Adipocyte (in vitro differentiated cells): Measurements from ENCODE around the gene ECHDC1.

Source experiments
- DNase-seq: peaks from one replicate; pipeline ENCODE4 v3.0.0-alpha.2; 2015; ENCODE audit warnings: low read depth
- H3K27me3 ChIP-seq: replicated peaks from 2 replicates; pipeline ENCODE4 v1.7.0; 2013; ENCODE audit warnings: mild to moderate bottlenecking, low read length, moderate library complexity; ENCODE audit not compliant: control insufficient read depth, insufficient read depth
- H3K36me3 ChIP-seq: 2 replicates; pipeline ENCODE4 v1.7.0; 2013; ENCODE audit warnings: low read length, mild to moderate bottlenecking, moderate library complexity; ENCODE audit not compliant: control insufficient read depth, insufficient read depth, severe bottlenecking
- H3K4me1 ChIP-seq: 2 replicates; pipeline ENCODE4 v1.7.0; 2013; ENCODE audit warnings: mild to moderate bottlenecking, low read length, moderate library complexity; ENCODE audit not compliant: control insufficient read depth, insufficient read depth
- H3K4me3 ChIP-seq: 2 replicates; pipeline ENCODE4 v1.7.0; 2013; ENCODE audit warnings: mild to moderate bottlenecking, low read length, moderate library complexity
- H3K9ac ChIP-seq: 2 replicates; pipeline ENCODE4 v1.7.0; 2013; ENCODE audit warnings: mild to moderate bottlenecking, low read length, moderate library complexity
- H3K9me3 ChIP-seq: 2 replicates; pipeline ENCODE4 v1.7.0; 2013; ENCODE audit warnings: mild to moderate bottlenecking, low read length, moderate library complexity; ENCODE audit not compliant: control insufficient read depth

The ECHDC1 gene

DNA sequence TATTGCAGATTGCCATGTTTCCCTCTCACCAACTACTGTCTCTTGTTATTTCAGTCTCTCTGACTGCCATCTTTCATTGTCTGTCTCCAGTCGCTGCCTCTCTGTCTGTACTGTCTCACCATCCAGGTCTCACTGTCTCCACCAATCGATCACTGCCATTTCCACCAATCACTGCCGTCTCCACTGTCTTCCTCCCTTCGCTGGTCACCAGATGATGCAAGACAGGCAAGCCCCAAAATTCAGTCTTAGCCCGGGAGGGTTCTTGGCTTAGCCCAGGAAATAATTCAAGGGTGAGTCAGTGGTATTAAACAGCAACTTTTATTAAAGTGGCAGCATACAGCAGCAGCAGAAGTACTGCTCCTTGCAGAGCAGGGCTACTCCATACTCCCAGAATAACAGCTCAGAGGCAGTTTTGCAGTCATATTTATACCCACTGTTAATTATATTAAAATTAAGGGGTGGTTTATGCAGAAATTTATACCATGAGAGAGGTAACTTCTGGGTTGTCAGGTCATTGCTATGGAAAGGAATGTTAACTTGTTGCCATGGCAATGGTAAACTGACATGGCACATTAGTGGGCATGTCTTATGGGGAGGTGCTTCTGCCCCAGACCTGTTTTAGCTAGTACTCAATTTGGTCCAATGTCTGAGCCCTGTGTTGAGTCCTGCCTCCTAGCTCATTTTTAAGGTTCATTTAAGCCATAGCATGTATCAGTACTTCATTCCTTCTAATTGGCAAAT lies 23.0 kb upstream of the ECHDC1 start:
- H3K9ac ChIP-seq = peak overlapping the region; percentile 67
- H3K4me3 ChIP-seq = peak overlapping the region; percentile 36
- H3K9me3 ChIP-seq = peaks cover 9% of the 10 kb centered on the region
- DNase-seq = peak; percentile 94
- no peaks in the 10 kb centered on the region for H3K27me3 ChIP-seq
- peaks cover 11% of the 10 kb centered on the region for H3K4me1 ChIP-seq
- H3K36me3 ChIP-seq = no peaks in the 10 kb centered on the region

DNA sequence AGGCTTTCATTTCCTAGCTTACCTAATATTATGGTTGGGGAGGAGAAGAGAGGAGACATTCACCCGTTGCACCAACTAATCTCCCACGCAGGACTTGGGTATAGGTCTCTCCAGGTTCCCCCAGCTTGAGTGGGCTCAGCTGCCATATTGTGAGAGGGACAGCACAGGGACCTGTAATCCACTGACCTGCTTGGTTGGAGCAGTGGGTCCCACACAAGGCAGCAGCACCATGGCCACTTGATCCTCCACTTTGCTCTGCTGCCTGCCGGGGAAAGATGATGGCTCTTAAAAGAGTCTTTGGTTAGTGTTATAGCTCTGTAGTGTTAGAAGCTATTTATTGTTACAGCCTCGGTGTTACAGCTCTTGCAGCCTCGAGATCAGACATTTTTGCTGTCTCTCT lies 22.5 kb upstream of the ECHDC1 start:
- Histone ChIP-seq H3K4me1 (peaks cover 11% of the 10 kb centered on the region), H3K9me3 (peaks cover 3% of the 10 kb centered on the region), H3K4me3 (peak overlapping the region; percentile 10), H3K9ac (peak overlapping the region; percentile 67), H3K27me3 (no peaks in the 10 kb centered on the region), H3K36me3 (no peaks in the 10 kb centered on the region)
- DNase-seq = peak; percentile 1

DNA sequence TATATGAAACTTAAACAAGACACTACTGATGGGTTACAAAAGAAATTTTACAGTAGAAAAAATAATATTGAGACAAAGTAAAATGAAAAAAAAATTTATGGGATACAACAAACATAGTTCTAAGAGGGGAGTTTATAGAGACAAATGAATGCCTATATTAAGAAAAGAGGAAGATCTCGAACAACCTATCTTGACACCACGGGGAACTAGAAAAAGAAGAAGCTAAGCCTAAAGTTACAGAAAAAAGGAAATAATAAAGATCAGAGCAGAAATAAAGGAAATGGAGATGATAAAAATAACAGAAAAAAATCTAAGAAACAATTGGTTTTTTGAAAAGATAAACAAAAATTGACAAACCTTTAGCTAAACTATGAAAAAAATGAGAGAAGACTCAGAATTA lies 9.1 kb upstream of the ECHDC1 start:
- no peak overlapping the region for H3K4me3 ChIP-seq
- no peaks in the 10 kb centered on the region for H3K27me3 ChIP-seq
- H3K4me1 ChIP-seq = peaks cover 7% of the 10 kb centered on the region
- no peak overlapping the region for H3K9ac ChIP-seq
- H3K36me3 ChIP-seq = no peaks in the 10 kb centered on the region
- DNase-seq = no peak
- peaks cover 4% of the 10 kb centered on the region for H3K9me3 ChIP-seq

DNA sequence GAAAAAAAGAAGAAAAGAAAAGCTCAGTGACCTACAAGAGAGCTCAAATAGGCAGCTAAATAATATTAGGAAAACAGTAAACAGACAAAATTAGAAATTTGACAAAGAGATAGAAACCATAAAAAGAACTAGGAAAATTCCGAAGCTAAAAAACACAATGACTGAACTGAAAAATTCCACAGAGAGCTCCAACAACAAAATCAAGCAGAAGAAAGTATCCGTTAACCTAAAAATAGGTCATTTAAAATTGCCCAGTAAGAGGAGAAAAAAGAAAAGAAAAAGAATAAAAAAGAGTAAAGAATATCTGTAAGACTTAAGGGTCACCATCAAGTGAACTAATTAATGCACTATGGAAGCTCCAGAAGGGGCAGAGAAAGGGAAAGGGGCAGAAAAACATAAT lies 6.6 kb upstream of the ECHDC1 start:
- H3K9me3 ChIP-seq = peaks cover 2% of the 10 kb centered on the region
- H3K4me1 ChIP-seq = peaks cover 16% of the 10 kb centered on the region

DNA sequence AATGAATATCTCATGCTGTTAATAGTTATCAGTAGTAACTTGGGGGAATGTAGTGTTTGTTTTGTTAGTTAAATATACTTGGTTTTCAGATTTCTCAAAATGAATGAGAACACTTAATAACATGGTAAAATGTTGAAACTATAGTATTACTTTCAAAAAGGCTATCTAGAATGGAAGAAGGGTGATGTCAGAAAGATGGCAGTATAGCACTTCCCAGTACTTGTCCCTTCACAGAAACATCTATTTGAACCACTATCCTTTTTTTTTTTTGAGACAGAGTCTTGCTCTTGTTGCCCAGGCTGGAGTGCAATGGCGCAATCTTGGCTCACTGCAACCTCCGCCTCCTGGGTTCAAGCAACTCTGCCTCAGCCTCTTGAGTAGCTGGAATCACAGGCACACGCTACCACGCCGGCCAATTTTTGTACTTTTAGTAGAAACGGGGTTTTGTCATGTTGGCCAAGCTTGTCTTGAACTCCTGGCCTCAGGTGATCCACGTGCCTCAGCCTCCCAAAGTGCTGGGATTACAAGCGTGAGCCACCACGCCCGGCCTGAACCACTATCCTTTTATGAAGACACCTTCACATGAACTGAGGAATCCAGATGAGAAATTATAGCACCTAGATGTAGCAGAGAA lies 4.7 kb upstream of the ECHDC1 start:
- Histone ChIP-seq H3K4me1 (peaks cover 21% of the 10 kb centered on the region), H3K27me3 (no peaks in the 10 kb centered on the region), H3K36me3 (no peaks in the 10 kb centered on the region)

More for the DNA sequence above, 6.6 kb upstream of the ECHDC1 start:
- no peaks in the 10 kb centered on the region for H3K36me3 ChIP-seq
- no peaks in the 10 kb centered on the region for H3K27me3 ChIP-seq
- no peak overlapping the region for H3K9ac ChIP-seq
- DNase-seq = no peak
- no peak overlapping the region for H3K4me3 ChIP-seq

DNA sequence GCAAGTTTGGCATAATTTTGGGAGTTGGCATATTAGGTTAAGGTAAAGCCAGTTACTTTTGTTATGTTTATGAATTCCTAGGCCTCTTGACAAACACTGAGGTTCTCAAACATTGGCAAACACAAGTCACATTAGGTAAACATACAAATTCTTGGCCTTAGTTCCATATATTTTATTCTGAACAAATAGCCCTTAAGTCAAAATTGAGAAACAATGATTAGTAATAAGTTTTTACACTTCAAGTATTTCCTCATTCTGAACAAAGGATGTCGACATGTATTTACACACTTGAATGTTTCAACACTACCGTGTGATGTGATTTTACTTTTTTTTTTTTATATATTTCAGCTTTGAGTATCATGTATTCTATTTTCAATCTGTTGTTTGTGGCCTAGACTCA lies 3.8 kb upstream of the ECHDC1 start:
- Histone ChIP-seq H3K36me3 (no peaks in the 10 kb centered on the region), H3K9ac (peak overlapping the region; percentile 70), H3K27me3 (no peaks in the 10 kb centered on the region), H3K4me1 (peaks cover 23% of the 10 kb centered on the region), H3K9me3 (no peaks in the 10 kb centered on the region), H3K4me3 (no peak overlapping the region)
- peak; percentile 64 for DNase-seq

More for the DNA sequence above, 4.7 kb upstream of the ECHDC1 start:
- peak overlapping the region; percentile 70 for H3K9ac ChIP-seq
- no peak for DNase-seq
- H3K4me3 ChIP-seq = no peak overlapping the region
- H3K9me3 ChIP-seq = no peaks in the 10 kb centered on the region

DNA sequence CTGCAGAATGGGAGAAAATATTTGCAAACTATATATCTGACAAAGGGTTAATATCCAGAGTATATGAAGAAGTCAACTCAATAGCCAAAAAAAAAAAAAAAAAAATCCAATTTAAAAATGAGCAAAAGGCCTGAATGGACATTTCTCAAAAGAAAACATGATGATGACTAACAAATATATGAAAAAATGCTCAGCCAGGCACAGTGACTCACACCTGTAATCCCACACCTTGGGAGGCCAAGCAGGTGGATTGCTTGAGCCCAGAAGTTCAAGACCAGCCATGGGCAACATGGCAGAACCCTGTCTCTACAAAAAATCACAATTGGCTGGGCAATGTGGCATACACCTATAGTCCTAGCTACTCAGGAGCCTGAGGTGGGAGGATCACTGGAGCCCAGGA lies 2.1 kb upstream of the ECHDC1 start:
- H3K9me3 ChIP-seq = no peaks in the 10 kb centered on the region
- no peak for DNase-seq
- H3K27me3 ChIP-seq = no peaks in the 10 kb centered on the region
- no peak overlapping the region for H3K4me3 ChIP-seq
- no peak overlapping the region for H3K9ac ChIP-seq
- H3K36me3 ChIP-seq = no peaks in the 10 kb centered on the region
- peaks cover 40% of the 10 kb centered on the region for H3K4me1 ChIP-seq

DNA sequence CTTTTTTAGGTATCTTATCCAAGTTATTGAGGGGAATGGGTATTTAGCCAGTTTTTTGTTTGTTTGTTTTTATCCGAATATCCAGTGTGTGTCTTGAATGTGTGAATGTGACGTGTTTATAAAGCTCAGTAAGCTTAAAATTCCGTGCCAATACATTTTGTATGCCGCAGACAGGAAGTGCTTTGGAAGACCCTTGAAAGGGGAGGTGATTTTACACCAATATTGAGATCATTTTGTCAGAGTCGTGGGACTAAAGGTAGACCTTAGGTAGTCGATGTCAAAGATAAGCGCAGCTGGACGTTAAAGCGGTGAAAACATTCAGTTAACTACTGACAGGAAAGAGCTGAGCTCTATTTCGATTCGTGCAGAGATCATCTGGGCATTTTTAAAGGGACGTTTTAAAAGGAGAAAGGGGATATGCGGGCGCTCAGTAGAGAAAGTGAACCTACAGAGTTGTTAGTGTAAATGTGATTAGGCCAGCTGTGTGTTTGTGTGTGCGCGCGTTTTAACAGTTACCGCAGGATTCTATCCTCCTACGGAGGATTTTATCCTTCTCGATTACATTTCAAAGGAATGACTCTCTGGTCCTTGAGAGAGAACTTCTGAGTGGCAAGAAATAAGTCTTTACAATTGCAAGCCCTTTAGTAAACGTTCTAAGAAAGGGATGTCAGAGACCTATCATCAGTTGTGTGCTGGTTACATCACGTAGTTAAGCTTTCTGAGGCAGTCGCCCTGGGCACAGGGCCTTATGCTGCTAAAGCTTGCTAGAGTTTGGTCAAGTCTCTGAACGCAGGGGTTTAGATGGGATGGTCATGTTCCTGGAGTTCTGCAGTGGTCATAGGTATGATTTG lies 625 bp upstream of the ECHDC1 start:
- Histone ChIP-seq H3K4me1 (peaks cover 49% of the 10 kb centered on the region), H3K36me3 (no peaks in the 10 kb centered on the region), H3K27me3 (no peaks in the 10 kb centered on the region), H3K9me3 (no peaks in the 10 kb centered on the region), H3K4me3 (peak overlapping the region; percentile 96), H3K9ac (peak overlapping the region; percentile 97)
- peak; percentile 65 for DNase-seq

DNA sequence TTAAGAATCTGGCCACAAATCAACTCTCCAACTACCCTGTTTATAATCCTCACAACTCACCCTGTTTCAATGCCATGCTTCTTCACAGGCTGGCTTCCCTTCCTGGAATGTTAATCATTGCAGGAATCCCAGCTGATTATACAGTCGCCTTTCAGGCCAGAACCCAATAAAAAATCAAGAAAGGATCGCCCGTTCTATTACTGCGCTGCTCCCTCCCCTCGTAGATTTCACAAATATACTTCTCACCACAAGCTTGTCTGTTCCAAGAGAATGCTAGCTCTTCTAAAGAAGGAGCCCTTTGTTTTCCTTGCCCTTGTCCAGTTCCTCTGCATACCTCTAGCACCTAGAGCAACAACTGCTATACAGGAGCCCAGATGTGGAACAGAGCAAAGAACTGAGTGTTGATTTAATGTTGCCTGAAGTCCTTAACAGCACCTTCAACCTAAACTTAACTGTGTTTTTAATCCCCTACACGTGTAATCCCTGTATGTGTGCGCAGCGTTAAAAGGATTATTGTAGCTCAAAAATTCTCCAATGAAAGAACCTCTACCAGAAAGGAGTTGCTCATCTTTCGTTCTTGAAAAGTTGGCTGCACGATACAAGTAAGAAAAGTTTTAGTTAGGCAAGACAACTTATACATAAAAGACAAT lies 988 bp downstream of the ECHDC1 start:
- Histone ChIP-seq H3K36me3 (no peaks in the 10 kb centered on the region), H3K4me1 (peaks cover 55% of the 10 kb centered on the region), H3K4me3 (peak overlapping the region; percentile 96), H3K9me3 (no peaks in the 10 kb centered on the region), H3K9ac (peak overlapping the region; percentile 97), H3K27me3 (no peaks in the 10 kb centered on the region)
- DNase-seq = peak; percentile 59

DNA sequence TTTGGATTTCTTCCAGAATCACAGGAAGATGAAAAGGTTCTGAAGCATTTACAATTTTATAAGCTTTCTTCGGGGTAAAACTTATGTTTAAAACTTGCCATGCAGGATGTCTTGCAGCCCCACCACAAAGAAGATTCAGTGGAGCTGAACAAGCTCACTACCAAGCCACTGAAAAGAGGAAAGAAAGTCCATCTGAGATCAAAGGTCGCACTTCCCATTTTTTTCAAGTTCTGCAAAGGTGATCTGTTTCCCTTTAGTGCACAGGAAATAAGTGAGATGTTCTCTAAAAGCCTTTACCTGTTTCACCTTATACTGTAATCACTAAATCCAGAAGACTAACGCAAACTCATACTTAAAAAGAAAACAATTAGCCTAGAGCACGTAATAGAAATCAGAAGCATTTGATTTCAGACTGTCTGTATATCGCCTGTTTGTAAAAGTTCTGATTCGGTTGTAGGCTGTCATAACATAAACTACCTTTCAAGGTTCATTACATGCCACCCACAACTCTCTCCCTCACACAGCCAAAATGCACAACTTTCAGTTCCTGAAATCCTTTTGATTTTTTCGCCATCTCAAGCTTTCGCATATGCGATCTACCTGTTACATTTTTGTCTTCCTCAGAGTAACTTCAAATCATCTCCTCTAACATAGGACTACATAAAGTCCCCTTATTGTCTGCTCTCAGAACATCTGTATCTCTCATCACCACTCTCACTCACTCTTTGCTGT lies 1.8 kb downstream of the ECHDC1 start:
- no peaks in the 10 kb centered on the region for H3K27me3 ChIP-seq
- H3K36me3 ChIP-seq = no peaks in the 10 kb centered on the region
- no peak for DNase-seq
- H3K9ac ChIP-seq = peak overlapping the region; percentile 97
- no peaks in the 10 kb centered on the region for H3K9me3 ChIP-seq
- H3K4me1 ChIP-seq = peaks cover 48% of the 10 kb centered on the region
- H3K4me3 ChIP-seq = peak overlapping the region; percentile 96
